HCT116 (cell line): ENCODE results near the gene ZFAND6. TPM values are rescaled to one million over a fixed set of nuclear protein-coding genes. Genes with fewer than 3 reads are reported as not detected.

Experiments used
- ATAC-seq: fragments of 200-7000 bp; cut with Tn5 transposase; 2 replicates; pipeline ENCODE4 v1.9.1; 2020; ENCODE audit warnings: mild to moderate bottlenecking, moderate library complexity
- BruUV-seq: library from RNA; stranded (reverse); fragments of 400-500 nt; replicated peaks from 2 replicates; lab custom pipeline; 2021; lab: Mats Ljungman, UMichigan
- CTCF ChIA-PET: fragments of 300-600 bp; sonication (Branson Sonifier 250); formaldehyde crosslinking; loops from one replicate; lab custom pipeline; 2021; ENCODE audit warnings: antibody characterized with exemption; lab: Charles Lee
- POLR2A ChIA-PET: fragments of 300-600, 350-600 bp; sonication (Branson Sonifier 250); formaldehyde crosslinking; loops from one replicate; lab custom pipeline; 2021; ENCODE audit warnings: antibody characterized with exemption; lab: Charles Lee
- RAD21 ChIA-PET, 2 experiments: fragments of 300-600 bp; sonication (Branson Sonifier 250); formaldehyde crosslinking; loops; one replicate each; lab custom pipeline; 2023; ENCODE audit warnings: low total read pairs in 2 of 2; ENCODE audit not compliant: uncharacterized antibody in 2 of 2, unreplicated experiment in 2 of 2, low non-redundant PET in 1 of 2; lab: Charles Lee
- DNase-seq: peaks from one replicate; pipeline ENCODE4 v3.0.0-alpha.2; 2010; ENCODE audit warnings: low read depth, low spot score
- H2AFZ ChIP-seq: fragments of 200-600 bp; shearing (Covaris generic), sonication (generic); 2 replicates; pipeline ENCODE4 v1.6.1; 2017; ENCODE audit warnings: low read depth, mixed run types, mixed read lengths, antibody characterized with exemption, low read length; ENCODE audit not compliant: poor library complexity, severe bottlenecking
- H3K27ac ChIP-seq: 2 replicates; pipeline ENCODE4 v1.5.1; 2012; ENCODE audit warnings: low read depth, low read length
- H3K27me3 ChIP-seq: fragments of 200-600 bp; sonication (generic); 2 replicates; pipeline ENCODE4 v1.6.1; 2016; ENCODE audit warnings: mixed run types, low read length, mixed read lengths; ENCODE audit not compliant: insufficient read depth
- H3K36me3 ChIP-seq, 2 experiments: fragments of 200-500 bp in 1 of 2; fragments of 200-600 bp in 1 of 2; sonication (Bioruptor generic) in 1 of 2; sonication (generic) in 1 of 2; 2 replicates each; pipeline versions ENCODE4 v1.5.1 to v1.6.1; 2014 to 2016; ENCODE audit warnings: low read length in 2 of 2, inconsistent platforms in 1 of 2, mixed read lengths in 1 of 2, mixed run types in 1 of 2; ENCODE audit not compliant: insufficient read depth in 2 of 2, control insufficient read depth in 1 of 2
- H3K4me1 ChIP-seq, 2 experiments: fragments of 200-600 bp in 1 of 2; sonication (generic) in 1 of 2; 2 replicates each; pipeline versions ENCODE4 v1.5.1 to v1.6.1; 2012 to 2017; ENCODE audit warnings: low read length in 2 of 2, inconsistent platforms in 1 of 2, mild to moderate bottlenecking in 1 of 2, mixed read lengths in 1 of 2, mixed run types in 1 of 2, moderate library complexity in 1 of 2; ENCODE audit not compliant: insufficient read depth in 2 of 2, control insufficient read depth in 1 of 2
- H3K4me2 ChIP-seq: fragments of 200-600 bp; sonication (generic); 2 replicates; pipeline ENCODE4 v1.6.1; 2017; ENCODE audit warnings: mixed run types, low read length, mixed read lengths
- H3K4me3 ChIP-seq, 2 experiments: fragments of 200-600 bp in 1 of 2; sonication (generic) in 1 of 2; replicated peaks in 1 of 2; 2 replicates each; pipeline ENCODE4 v1.5.1; 2011 to 2016; ENCODE audit warnings: low read length in 2 of 2, control low read depth in 1 of 2, low read depth in 1 of 2, mild to moderate bottlenecking in 1 of 2, mixed read lengths in 1 of 2, mixed run types in 1 of 2
- H3K79me2 ChIP-seq: fragments of 200-600 bp; sonication (generic); 2 replicates; pipeline ENCODE4 v1.6.1; 2017; ENCODE audit warnings: mild to moderate bottlenecking, mixed run types, low read length, moderate library complexity, mixed read lengths; ENCODE audit not compliant: insufficient read depth
- H3K9ac ChIP-seq: fragments of 200-600 bp; sonication (generic); 2 replicates; pipeline ENCODE4 v1.6.1; 2016; ENCODE audit warnings: low read length, mixed read lengths
- H3K9me2 ChIP-seq: fragments of 200-600 bp; sonication (generic), shearing (Covaris generic); 2 replicates; pipeline ENCODE4 v1.6.1; 2017; ENCODE audit warnings: mixed run types, mild to moderate bottlenecking, moderate library complexity; ENCODE audit not compliant: insufficient read depth
- H3K9me3 ChIP-seq, 2 experiments: fragments of 200-500 bp in 1 of 2; fragments of 200-600 bp in 1 of 2; sonication (Bioruptor generic) in 1 of 2; sonication (generic) in 1 of 2; 2 replicates each; pipeline ENCODE4 v1.6.1; 2014 to 2017; ENCODE audit warnings: low read length in 2 of 2, mixed read lengths in 2 of 2, inconsistent platforms in 1 of 2, low read depth in 1 of 2, mild to moderate bottlenecking in 1 of 2, mixed run types in 1 of 2, moderate library complexity in 1 of 2; ENCODE audit not compliant: control insufficient read depth in 1 of 2, insufficient read depth in 1 of 2
- H4K20me1 ChIP-seq: fragments of 200-600 bp; sonication (generic), shearing (Covaris generic); 2 replicates; pipeline ENCODE4 v1.6.1; 2017; ENCODE audit warnings: mixed run types, mild to moderate bottlenecking, moderate library complexity; ENCODE audit not compliant: insufficient read depth
- ATF3 ChIP-seq: IDR thresholded peaks from 2 replicates; pipeline ENCODE4 v1.6.1; 2012
- CBX3 ChIP-seq: IDR thresholded peaks from 2 replicates; pipeline ENCODE4 v1.6.1; 2012; ENCODE audit warnings: low read depth
- EGR1 ChIP-seq: IDR thresholded peaks from 2 replicates; pipeline ENCODE4 v1.6.1; 2012; ENCODE audit warnings: low read depth
- ELF1 ChIP-seq: IDR thresholded peaks from 2 replicates; pipeline ENCODE4 v1.6.1; 2012; ENCODE audit warnings: low read depth, borderline replicate concordance
- EZH2phosphoT487 ChIP-seq: fragments of 200-600 bp; IDR thresholded peaks from 2 replicates; pipeline ENCODE4 v1.6.1; 2018; ENCODE audit warnings: antibody characterized with exemption, borderline replicate concordance
- JUND ChIP-seq: IDR thresholded peaks from 2 replicates; pipeline ENCODE4 v1.6.1; 2012
- POLR2A ChIP-seq: IDR thresholded peaks from 2 replicates; pipeline ENCODE4 v1.7.0; 2011; ENCODE audit warnings: borderline replicate concordance; ENCODE audit not compliant: insufficient read depth, insufficient read length; ENCODE audit errors: extremely low read depth
- SIN3A ChIP-seq: IDR thresholded peaks from 2 replicates; pipeline ENCODE4 v1.6.1; 2012; ENCODE audit warnings: low read depth
- SRF ChIP-seq: IDR thresholded peaks from 2 replicates; pipeline ENCODE4 v1.6.1; 2012; ENCODE audit warnings: low read depth
- TCF7L2 ChIP-seq: IDR thresholded peaks from 2 replicates; pipeline ENCODE4 v1.7.0; 2011; ENCODE audit warnings: borderline replicate concordance, inconsistent platforms; ENCODE audit not compliant: insufficient read depth, insufficient read length; ENCODE audit errors: extremely low read depth
- ZFX ChIP-seq: fragments of 450-650 bp; IDR thresholded peaks from 2 replicates; pipeline ENCODE4 v1.6.1; 2017
- ZNF274 ChIP-seq: fragments of 200-500 bp; sonication (Bioruptor generic); IDR thresholded peaks from 2 replicates; pipeline ENCODE4 v1.6.1; 2014; ENCODE audit warnings: mild to moderate bottlenecking, low read depth, low read length, inconsistent platforms
- intact Hi-C: fragments of 100-400 bp; cut with micrococcal nuclease; formaldehyde crosslinking; loops from 2 replicates; pipeline ENCODE4 v1.10.0; 2022
- total RNA-seq: library from RNA; stranded (reverse); gene quantifications from one replicate; pipeline ENCODE4 v1.2.1, GENCODE V29; 2021; ENCODE audit not compliant: unreplicated experiment
- TF ChIP-seq, protein P1 (sequence below): IDR thresholded peaks from 2 replicates; pipeline ENCODE4 v1.6.1; 2012; ENCODE audit warnings: low read depth
- TF ChIP-seq, protein P2 (sequence below): IDR thresholded peaks from 2 replicates; pipeline ENCODE4 v1.6.1; 2011; ENCODE audit warnings: mild to moderate bottlenecking, low read length, moderate library complexity; ENCODE audit not compliant: insufficient replicate concordance; ENCODE audit errors: extremely low read depth

The ZFAND6 gene
- total RNA-seq, 1 experiment from 2014 or later = 51.3 TPM

- Histone ChIP-seq H3K4me2 (no peak overlapping the region), H2AFZ (no peak overlapping the region)
- RAD21 ChIA-PET = no interaction called here
- no peak for TF ChIP-seq TCF7L2
- TF ChIP-seq, protein P1, sequence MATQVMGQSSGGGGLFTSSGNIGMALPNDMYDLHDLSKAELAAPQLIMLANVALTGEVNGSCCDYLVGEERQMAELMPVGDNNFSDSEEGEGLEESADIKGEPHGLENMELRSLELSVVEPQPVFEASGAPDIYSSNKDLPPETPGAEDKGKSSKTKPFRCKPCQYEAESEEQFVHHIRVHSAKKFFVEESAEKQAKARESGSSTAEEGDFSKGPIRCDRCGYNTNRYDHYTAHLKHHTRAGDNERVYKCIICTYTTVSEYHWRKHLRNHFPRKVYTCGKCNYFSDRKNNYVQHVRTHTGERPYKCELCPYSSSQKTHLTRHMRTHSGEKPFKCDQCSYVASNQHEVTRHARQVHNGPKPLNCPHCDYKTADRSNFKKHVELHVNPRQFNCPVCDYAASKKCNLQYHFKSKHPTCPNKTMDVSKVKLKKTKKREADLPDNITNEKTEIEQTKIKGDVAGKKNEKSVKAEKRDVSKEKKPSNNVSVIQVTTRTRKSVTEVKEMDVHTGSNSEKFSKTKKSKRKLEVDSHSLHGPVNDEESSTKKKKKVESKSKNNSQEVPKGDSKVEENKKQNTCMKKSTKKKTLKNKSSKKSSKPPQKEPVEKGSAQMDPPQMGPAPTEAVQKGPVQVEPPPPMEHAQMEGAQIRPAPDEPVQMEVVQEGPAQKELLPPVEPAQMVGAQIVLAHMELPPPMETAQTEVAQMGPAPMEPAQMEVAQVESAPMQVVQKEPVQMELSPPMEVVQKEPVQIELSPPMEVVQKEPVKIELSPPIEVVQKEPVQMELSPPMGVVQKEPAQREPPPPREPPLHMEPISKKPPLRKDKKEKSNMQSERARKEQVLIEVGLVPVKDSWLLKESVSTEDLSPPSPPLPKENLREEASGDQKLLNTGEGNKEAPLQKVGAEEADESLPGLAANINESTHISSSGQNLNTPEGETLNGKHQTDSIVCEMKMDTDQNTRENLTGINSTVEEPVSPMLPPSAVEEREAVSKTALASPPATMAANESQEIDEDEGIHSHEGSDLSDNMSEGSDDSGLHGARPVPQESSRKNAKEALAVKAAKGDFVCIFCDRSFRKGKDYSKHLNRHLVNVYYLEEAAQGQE = no peak
- TF ChIP-seq ZFX = no peak
- no peak for TF ChIP-seq POLR2A
- TF ChIP-seq ZNF274 = no peak
- no peak for TF ChIP-seq CBX3
- TF ChIP-seq EZH2phosphoT487 = no peak
- TF ChIP-seq, protein P2, sequence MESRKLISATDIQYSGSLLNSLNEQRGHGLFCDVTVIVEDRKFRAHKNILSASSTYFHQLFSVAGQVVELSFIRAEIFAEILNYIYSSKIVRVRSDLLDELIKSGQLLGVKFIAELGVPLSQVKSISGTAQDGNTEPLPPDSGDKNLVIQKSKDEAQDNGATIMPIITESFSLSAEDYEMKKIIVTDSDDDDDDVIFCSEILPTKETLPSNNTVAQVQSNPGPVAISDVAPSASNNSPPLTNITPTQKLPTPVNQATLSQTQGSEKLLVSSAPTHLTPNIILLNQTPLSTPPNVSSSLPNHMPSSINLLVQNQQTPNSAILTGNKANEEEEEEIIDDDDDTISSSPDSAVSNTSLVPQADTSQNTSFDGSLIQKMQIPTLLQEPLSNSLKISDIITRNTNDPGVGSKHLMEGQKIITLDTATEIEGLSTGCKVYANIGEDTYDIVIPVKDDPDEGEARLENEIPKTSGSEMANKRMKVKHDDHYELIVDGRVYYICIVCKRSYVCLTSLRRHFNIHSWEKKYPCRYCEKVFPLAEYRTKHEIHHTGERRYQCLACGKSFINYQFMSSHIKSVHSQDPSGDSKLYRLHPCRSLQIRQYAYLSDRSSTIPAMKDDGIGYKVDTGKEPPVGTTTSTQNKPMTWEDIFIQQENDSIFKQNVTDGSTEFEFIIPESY = no peak
- TF ChIP-seq ELF1 = no peak
- TF ChIP-seq ATF3 = no peak
- no peak for TF ChIP-seq SRF
- TF ChIP-seq SIN3A = no peak
- TF ChIP-seq JUND = no peak
- no peak for TF ChIP-seq EGR1
- TF ChIP-seq, all 23 proteins: peak for 0
- Histone ChIP-seq H3K4me1 (peaks cover 0 to 10% of the 10 kb centered on the region in 2 experiments; a peak in 2 of 4 replicates), H3K9me3 (no peaks in the 10 kb centered on the region), H3K27me3 (no peaks in the 10 kb centered on the region), H3K9ac (no peak overlapping the region), H3K79me2 (no peaks in the 10 kb centered on the region), H3K9me2 (no peaks in the 10 kb centered on the region), H3K4me3 (no peak overlapping the region), H4K20me1 (no peaks in the 10 kb centered on the region), H3K36me3 (no peaks in the 10 kb centered on the region), H3K27ac (no peak overlapping the region)
- ChIA-PET CTCF (no interaction called here), POLR2A (no interaction called here)
- DNase-seq (no peak), ATAC-seq (no peak)
- BruUV-seq = no TSS peak
- intact Hi-C loops = loop anchor here (10.0 kb wide), 3 partner anchors 282 to 582 kb away; partner anchors contain the start of gene MTHFS
These were observed 117.0 kb downstream of the ZFAND6 start for GRCh38 chr15:80176443-80176842.
